Central memory CD8-positive, alpha-beta T cell (primary cell): ENCODE data around the gene OS9.

ENCODE experiments used
- ATAC-seq: fragments of 150-1000 bp; cut with Tn5 transposase; replicated peaks from 2 replicates; pipeline ENCODE4 v1.10.0; 2022; ENCODE audit warnings: mild to moderate bottlenecking, moderate FRiP score, moderate number of reproducible peaks; ENCODE audit not compliant: poor library complexity, severe bottlenecking; ENCODE audit errors: extremely low read depth
- DNase-seq, 2 donors: peaks; one replicate each; pipeline ENCODE4 v3.0.0; 2021; ENCODE audit warnings: low spot score in 2 of 2
- H3K27ac Mint-ChIP-seq: one replicate; pipeline ENCODE4 v1.8.0; 2022; ENCODE audit warnings: low read depth, mild to moderate bottlenecking, moderate library complexity, mixed read lengths
- H3K27me3 Mint-ChIP-seq: one replicate; pipeline ENCODE4 v1.8.0; 2022; ENCODE audit warnings: mixed read lengths
- H3K36me3 Mint-ChIP-seq: one replicate; pipeline ENCODE4 v1.8.0; 2022; ENCODE audit warnings: mild to moderate bottlenecking, moderate library complexity, mixed read lengths; ENCODE audit not compliant: insufficient read depth
- H3K4me1 Mint-ChIP-seq: one replicate; pipeline ENCODE4 v1.8.0; 2022; ENCODE audit warnings: mixed read lengths
- H3K4me3 Mint-ChIP-seq: one replicate; pipeline ENCODE4 v1.8.0; 2022; ENCODE audit warnings: mild to moderate bottlenecking, moderate library complexity, mixed read lengths
- H3K9me3 Mint-ChIP-seq: one replicate; pipeline ENCODE4 v1.8.0; 2022; ENCODE audit warnings: mixed read lengths

Gene OS9

GRCh38 chr12:57735952-57736740 lies 42.2 kb downstream of the OS9 start:
- peak overlapping the region; percentile 84 for H3K27ac Mint-ChIP-seq
- peaks cover 41% of the 10 kb centered on the region for H3K36me3 Mint-ChIP-seq
- DNase-seq (no peak), ATAC-seq (no peak)
- H3K27me3 Mint-ChIP-seq, result no peaks in the 10 kb centered on the region
- no peaks in the 10 kb centered on the region for H3K9me3 Mint-ChIP-seq
- peaks cover 49% of the 10 kb centered on the region for H3K4me1 Mint-ChIP-seq
- H3K4me3 Mint-ChIP-seq, result peak overlapping the region; percentile 13

- H3K4me3 Mint-ChIP-seq, result peak overlapping the region; percentile 13
- peaks cover 38% of the 10 kb centered on the region for H3K36me3 Mint-ChIP-seq
- DNase-seq (no peak), ATAC-seq (no peak)
- no peaks in the 10 kb centered on the region for H3K9me3 Mint-ChIP-seq
- no peaks in the 10 kb centered on the region for H3K27me3 Mint-ChIP-seq
- peaks cover 56% of the 10 kb centered on the region for H3K4me1 Mint-ChIP-seq
- peak overlapping the region; percentile 84 for H3K27ac Mint-ChIP-seq
Measured at GRCh38 chr12:57736741-57737466, 43.0 kb downstream of the OS9 start.

GRCh38 chr12:57737467-57738460 lies 43.8 kb downstream of the OS9 start:
- no peak overlapping the region for H3K27ac Mint-ChIP-seq

GRCh38 chr12:57738661-57739237 lies 44.8 kb downstream of the OS9 start, which contains the start of gene AGAP2:
TSS of gene AGAP2 (minus strand) at chr12:57738742. CDS start at chr12:57738246, 496 bp downstream.
- Mint-ChIP-seq H3K4me1 (peaks cover 55% of the 10 kb centered on the region), H3K36me3 (peaks cover 29% of the 10 kb centered on the region), H3K4me3 (peak within 1 kb of the TSS; percentile 83), H3K9me3 (no peaks in the 10 kb centered on the region), H3K27me3 (no peaks in the 10 kb centered on the region), H3K27ac (peak within 1 kb of the TSS; percentile 94)
- DNase-seq (no peak), ATAC-seq (no peak)

More at GRCh38 chr12:57737467-57738460, 43.8 kb downstream of the OS9 start:
- Mint-ChIP-seq H3K4me1 (peaks cover 59% of the 10 kb centered on the region), H3K4me3 (no peak overlapping the region), H3K27me3 (no peaks in the 10 kb centered on the region), H3K9me3 (no peaks in the 10 kb centered on the region), H3K36me3 (peaks cover 32% of the 10 kb centered on the region)
- DNase-seq (no peak), ATAC-seq (no peak)

- ATAC-seq (no peak), DNase-seq (no peak)
- H3K4me3 Mint-ChIP-seq, result peak overlapping the region; percentile 83
- no peaks in the 10 kb centered on the region for H3K9me3 Mint-ChIP-seq
- peaks cover 27% of the 10 kb centered on the region for H3K36me3 Mint-ChIP-seq
- H3K4me1 Mint-ChIP-seq, result peaks cover 59% of the 10 kb centered on the region
- peak overlapping the region; percentile 94 for H3K27ac Mint-ChIP-seq
- no peaks in the 10 kb centered on the region for H3K27me3 Mint-ChIP-seq
Measured at GRCh38 chr12:57739387-57739786, 45.5 kb downstream of the OS9 start.

- Mint-ChIP-seq H3K9me3 (no peaks in the 10 kb centered on the region), H3K27me3 (no peaks in the 10 kb centered on the region), H3K4me1 (peaks cover 59% of the 10 kb centered on the region), H3K27ac (peak overlapping the region; percentile 94), H3K36me3 (peaks cover 32% of the 10 kb centered on the region), H3K4me3 (peak overlapping the region; percentile 83)
- ATAC-seq (no peak), DNase-seq (no peak)
Measured at GRCh38 chr12:57739914-57740538, 46.1 kb downstream of the OS9 start.

- peak; percentile 60 to 81 for DNase-seq
- no peaks in the 10 kb centered on the region for H3K9me3 Mint-ChIP-seq
- H3K4me1 Mint-ChIP-seq, result peaks cover 60% of the 10 kb centered on the region
- H3K27me3 Mint-ChIP-seq, result no peaks in the 10 kb centered on the region
- peak overlapping the region; percentile 88 for H3K27ac Mint-ChIP-seq
- peak overlapping the region; percentile 83 for H3K4me3 Mint-ChIP-seq
- ATAC-seq, result peak; percentile 70
- peaks cover 33% of the 10 kb centered on the region for H3K36me3 Mint-ChIP-seq
Measured at GRCh38 chr12:57740656-57741412, 46.9 kb downstream of the OS9 start.

GRCh38 chr12:57741413-57741789 lies 47.5 kb downstream of the OS9 start:
- H3K36me3 Mint-ChIP-seq, result peaks cover 32% of the 10 kb centered on the region
- peak overlapping the region; percentile 88 for H3K27ac Mint-ChIP-seq
- H3K27me3 Mint-ChIP-seq, result no peaks in the 10 kb centered on the region
- no peak for ATAC-seq
- peaks cover 63% of the 10 kb centered on the region for H3K4me1 Mint-ChIP-seq
- peak overlapping the region; percentile 83 for H3K4me3 Mint-ChIP-seq
- no peak for DNase-seq
- H3K9me3 Mint-ChIP-seq, result no peaks in the 10 kb centered on the region

- Mint-ChIP-seq H3K27ac (peak overlapping the region; percentile 88), H3K9me3 (no peaks in the 10 kb centered on the region), H3K4me3 (peak overlapping the region; percentile 83), H3K4me1 (peaks cover 59% of the 10 kb centered on the region), H3K36me3 (peaks cover 35% of the 10 kb centered on the region), H3K27me3 (no peaks in the 10 kb centered on the region)
- DNase-seq (peak; percentile 54 to 64), ATAC-seq (peak; percentile 52)
Measured at GRCh38 chr12:57741844-57742738, 48.2 kb downstream of the OS9 start.

GRCh38 chr12:57743769-57744168 lies 49.8 kb downstream of the OS9 start:
- DNase-seq, result no peak
- Mint-ChIP-seq H3K4me1 (peaks cover 58% of the 10 kb centered on the region), H3K36me3 (peaks cover 46% of the 10 kb centered on the region), H3K9me3 (no peaks in the 10 kb centered on the region), H3K27ac (peak overlapping the region; percentile 91), H3K4me3 (peak overlapping the region; percentile 86), H3K27me3 (no peaks in the 10 kb centered on the region)
- ATAC-seq, result no peak
